Smooth muscle cell (in vitro differentiated cells): ENCODE measurements around the gene PIM3. TPM values are rescaled to one million over a fixed set of nuclear protein-coding genes. Genes with fewer than 3 reads are reported as not detected.

Experiments used
- DNase-seq: peaks from one replicate; lab custom pipeline; 2025; ENCODE audit not compliant: unreplicated experiment; lab: John Stamatoyannopoulos, UW
- H2AFZ ChIP-seq: fragments of 200-600 bp; sonication (generic); 2 replicates; pipeline ENCODE4 v1.6.0; 2016; ENCODE audit warnings: antibody characterized with exemption, low read depth, mild to moderate bottlenecking
- H3F3A ChIP-seq: fragments of 200-600 bp; sonication (generic); 2 replicates; pipeline ENCODE4 v1.6.0; 2017; ENCODE audit warnings: antibody characterized with exemption, low read depth
- H3K27ac ChIP-seq: fragments of 200-600 bp; sonication (generic); 2 replicates; pipeline ENCODE4 v1.5.1; 2016; ENCODE audit warnings: low read depth, mild to moderate bottlenecking
- H3K27me3 ChIP-seq: fragments of 200-600 bp; sonication (generic); 2 replicates; pipeline ENCODE4 v1.6.1; 2016; ENCODE audit warnings: low read depth, mild to moderate bottlenecking
- H3K36me3 ChIP-seq: fragments of 200-600 bp; sonication (generic); 2 replicates; pipeline ENCODE4 v1.5.1; 2016; ENCODE audit warnings: low read depth
- H3K4me1 ChIP-seq: fragments of 200-600 bp; sonication (generic); 2 replicates; pipeline ENCODE4 v1.5.1; 2016; ENCODE audit warnings: low read depth
- H3K4me2 ChIP-seq: fragments of 200-600 bp; sonication (generic); 2 replicates; pipeline ENCODE4 v1.6.0; 2016; ENCODE audit warnings: mild to moderate bottlenecking
- H3K4me3 ChIP-seq: fragments of 200-600 bp; sonication (generic); 2 replicates; pipeline ENCODE4 v1.5.1; 2016; ENCODE audit warnings: mild to moderate bottlenecking
- H3K79me2 ChIP-seq: fragments of 200-600 bp; sonication (generic); 2 replicates; pipeline ENCODE4 v1.6.0; 2016; ENCODE audit warnings: low read depth, mild to moderate bottlenecking
- H3K9ac ChIP-seq: fragments of 200-600 bp; sonication (generic); 2 replicates; pipeline ENCODE4 v1.6.0; 2016; ENCODE audit warnings: low read depth
- H3K9me3 ChIP-seq: fragments of 200-600 bp; sonication (generic); replicated peaks from 2 replicates; pipeline ENCODE4 v1.5.1; 2016; ENCODE audit warnings: low read depth
- H4K20me1 ChIP-seq: fragments of 200-600 bp; sonication (generic); 2 replicates; pipeline ENCODE4 v1.6.0; 2016; ENCODE audit warnings: low read depth
- WGBS: methylation state at CpG from one replicate; pipeline ENCODE4 v1.1.7; 2016; ENCODE audit warnings: low lambda C conversion rate; 5-methylcytosine and 5-hydroxymethylcytosine counted together
- polyA plus RNA-seq: library from polyadenylated mRNA; unstranded; fragments of >200 nt; fragmentation: Nextera tagmentation; extraction: Ambion mirVana; gene quantifications from 2 replicates; pipeline ENCODE4 v1.2.1, GENCODE V29; 2016
- total RNA-seq: library from RNA; depleted of rRNA; stranded (reverse); fragments of >200 nt; gene quantifications from 2 replicates; pipeline ENCODE4 v1.2.3, GENCODE V29; 2014
- TF ChIP-seq, protein P1 (sequence below): fragments of 200-600 bp; sonication (generic); IDR thresholded peaks from 2 replicates; pipeline ENCODE4 v1.5.1; 2017; ENCODE audit warnings: borderline replicate concordance, mild to moderate bottlenecking, antibody characterized with exemption; ENCODE audit not compliant: insufficient read depth, poor library complexity, severe bottlenecking

Gene PIM3
- total and polyA plus RNA-seq, 2 experiments from 2014 or later: 19.1 to 43.3 TPM

DNA sequence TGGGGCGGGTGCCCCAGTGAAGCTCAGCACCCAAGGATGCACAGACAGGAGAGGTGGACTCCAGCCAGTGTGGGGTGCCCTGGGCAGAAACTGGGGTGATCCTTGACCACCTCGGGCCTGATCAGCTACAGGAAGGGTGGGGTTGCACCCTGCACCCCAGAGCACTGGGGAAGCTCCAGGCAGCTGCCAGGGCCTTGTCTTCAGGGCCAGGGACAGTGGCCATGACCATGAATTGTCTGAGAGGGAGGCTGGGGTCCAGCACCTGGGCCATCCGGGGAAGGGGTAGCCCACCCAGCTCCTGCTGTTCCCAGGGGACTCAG lies 34.4 kb downstream of the PIM3 start:
- H2AFZ ChIP-seq: no peak overlapping the region
- no peak overlapping the region for H3K4me2 ChIP-seq
- DNase-seq: no peak
- no peaks in the 10 kb centered on the region for H3K79me2 ChIP-seq
- no peak overlapping the region for H3K4me3 ChIP-seq
- no peak overlapping the region for H3K9ac ChIP-seq
- no peaks in the 10 kb centered on the region for H3K9me3 ChIP-seq
- no peaks in the 10 kb centered on the region for H3F3A ChIP-seq
- no peaks in the 10 kb centered on the region for H4K20me1 ChIP-seq
- WGBS: 80% methylated on average over 3 of the region's 3 CpGs
- no peak overlapping the region for H3K27ac ChIP-seq
- H3K4me1 ChIP-seq: peaks cover 2% of the 10 kb centered on the region
- H3K36me3 ChIP-seq: no peaks in the 10 kb centered on the region
- peaks cover 4% of the 10 kb centered on the region for H3K27me3 ChIP-seq
- TF ChIP-seq, protein P1, sequence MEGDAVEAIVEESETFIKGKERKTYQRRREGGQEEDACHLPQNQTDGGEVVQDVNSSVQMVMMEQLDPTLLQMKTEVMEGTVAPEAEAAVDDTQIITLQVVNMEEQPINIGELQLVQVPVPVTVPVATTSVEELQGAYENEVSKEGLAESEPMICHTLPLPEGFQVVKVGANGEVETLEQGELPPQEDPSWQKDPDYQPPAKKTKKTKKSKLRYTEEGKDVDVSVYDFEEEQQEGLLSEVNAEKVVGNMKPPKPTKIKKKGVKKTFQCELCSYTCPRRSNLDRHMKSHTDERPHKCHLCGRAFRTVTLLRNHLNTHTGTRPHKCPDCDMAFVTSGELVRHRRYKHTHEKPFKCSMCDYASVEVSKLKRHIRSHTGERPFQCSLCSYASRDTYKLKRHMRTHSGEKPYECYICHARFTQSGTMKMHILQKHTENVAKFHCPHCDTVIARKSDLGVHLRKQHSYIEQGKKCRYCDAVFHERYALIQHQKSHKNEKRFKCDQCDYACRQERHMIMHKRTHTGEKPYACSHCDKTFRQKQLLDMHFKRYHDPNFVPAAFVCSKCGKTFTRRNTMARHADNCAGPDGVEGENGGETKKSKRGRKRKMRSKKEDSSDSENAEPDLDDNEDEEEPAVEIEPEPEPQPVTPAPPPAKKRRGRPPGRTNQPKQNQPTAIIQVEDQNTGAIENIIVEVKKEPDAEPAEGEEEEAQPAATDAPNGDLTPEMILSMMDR: no peak

DNA sequence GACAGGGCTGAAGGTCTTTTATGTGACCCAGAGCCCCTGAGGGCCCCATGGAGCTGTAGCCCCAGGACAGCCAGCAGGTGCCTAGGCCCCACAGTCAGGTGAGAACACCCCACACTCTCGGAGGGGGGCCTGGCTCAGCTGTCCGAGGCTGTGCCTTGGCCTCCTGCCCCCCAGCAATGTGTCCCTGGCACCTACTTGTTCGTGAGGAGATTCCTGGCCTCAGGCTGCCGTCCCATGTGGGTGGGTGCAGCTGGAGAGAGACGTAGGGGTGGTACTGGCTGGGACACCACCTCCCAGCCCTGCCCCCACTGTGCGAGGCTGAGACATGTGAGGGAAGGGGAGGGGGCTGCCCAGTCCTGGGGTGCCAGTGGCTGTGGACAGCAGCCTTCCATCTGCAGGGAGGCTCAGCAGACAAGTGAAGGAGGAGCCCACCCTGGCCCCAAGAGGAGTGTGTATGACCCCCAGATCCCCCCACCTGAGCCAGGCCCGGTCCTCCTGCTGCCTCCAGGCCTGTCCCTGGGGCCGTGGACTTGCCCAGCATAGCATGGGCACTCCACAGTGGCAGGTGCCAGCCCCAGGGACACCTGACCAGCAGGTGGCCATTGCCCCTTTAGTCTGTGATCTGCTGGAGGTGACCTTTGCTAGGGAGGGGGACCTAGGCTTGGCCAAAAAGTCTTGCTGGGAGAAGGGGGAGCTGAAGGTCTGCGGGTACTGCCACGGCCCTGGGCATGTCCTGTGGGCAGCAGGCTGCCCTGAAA lies 35.0 kb downstream of the PIM3 start:
- no peak for DNase-seq

DNA sequence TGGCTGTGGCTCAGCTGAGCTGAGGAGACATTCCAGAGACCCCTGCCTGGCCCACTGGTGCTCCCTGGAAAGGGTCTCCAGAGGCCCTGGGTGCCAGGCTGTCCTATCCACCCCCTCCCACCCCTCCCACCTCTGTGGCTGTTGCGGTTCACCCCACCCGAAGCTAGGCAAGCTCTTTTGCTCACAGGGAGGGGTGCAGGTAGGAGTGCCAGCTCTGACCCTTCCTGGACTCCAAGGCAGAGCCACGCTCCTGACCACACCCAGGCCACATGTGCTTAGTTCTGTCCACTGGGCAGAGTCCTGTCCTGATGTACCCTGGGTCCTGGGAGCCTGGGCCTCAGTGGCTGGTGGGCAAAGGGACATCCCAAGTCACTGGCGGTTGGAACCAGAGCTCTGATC lies 35.5 kb downstream of the PIM3 start:
- no peak for DNase-seq
- 88% methylated on average over 4 of the region's 4 CpGs for WGBS
- no peaks in the 10 kb centered on the region for H3K36me3 ChIP-seq

More for the DNA sequence above, 35.0 kb downstream of the PIM3 start:
- H3K4me3 ChIP-seq: no peak overlapping the region
- TF ChIP-seq, protein P1: no peak
- H4K20me1 ChIP-seq: no peaks in the 10 kb centered on the region
- H3K9ac ChIP-seq: no peak overlapping the region
- no peak overlapping the region for H2AFZ ChIP-seq
- peaks cover 3% of the 10 kb centered on the region for H3K4me1 ChIP-seq
- 87% methylated on average over 10 of the region's 10 CpGs for WGBS
- H3K27ac ChIP-seq: no peak overlapping the region
- no peak overlapping the region for H3K4me2 ChIP-seq
- H3K79me2 ChIP-seq: no peaks in the 10 kb centered on the region
- no peaks in the 10 kb centered on the region for H3F3A ChIP-seq
- no peaks in the 10 kb centered on the region for H3K36me3 ChIP-seq
- no peaks in the 10 kb centered on the region for H3K9me3 ChIP-seq
- peaks cover 7% of the 10 kb centered on the region for H3K27me3 ChIP-seq

More for the DNA sequence above, 35.5 kb downstream of the PIM3 start:
- H3K4me3 ChIP-seq: no peak overlapping the region
- H2AFZ ChIP-seq: no peak overlapping the region
- H3K9ac ChIP-seq: no peak overlapping the region
- H3K27ac ChIP-seq: no peak overlapping the region
- no peaks in the 10 kb centered on the region for H3K9me3 ChIP-seq
- H3K27me3 ChIP-seq: peaks cover 7% of the 10 kb centered on the region
- H3K4me2 ChIP-seq: no peak overlapping the region
- peaks cover 3% of the 10 kb centered on the region for H3K4me1 ChIP-seq
- no peaks in the 10 kb centered on the region for H3K79me2 ChIP-seq
- H3F3A ChIP-seq: no peaks in the 10 kb centered on the region
- no peaks in the 10 kb centered on the region for H4K20me1 ChIP-seq
- TF ChIP-seq, protein P1: no peak
